Breast epithelium (tissue), 4 donors: ENCODE data around the gene NANOS1. TPM values are rescaled to one million over a fixed set of nuclear protein-coding genes. Genes with fewer than 3 reads are reported as not detected.

Experiments
- DNase-seq, 2 donors: peaks; one replicate each; pipeline ENCODE4 v3.0.0-alpha.2; 2019; ENCODE audit warnings: low spot score in 2 of 2
- H3K27ac ChIP-seq, 2 donors: fragments of 200-600 bp; sonication (generic) in 1 of 2; one replicate each; pipeline ENCODE4 v1.5.1; 2016 to 2019; ENCODE audit warnings: mild to moderate bottlenecking in 1 of 2
- H3K27me3 ChIP-seq, 2 donors: fragments of 200-600 bp; sonication (generic) in 1 of 2; one replicate each; pipeline versions ENCODE4 v1.5.1 to v1.6.0; 2017 to 2019; ENCODE audit warnings: control low read depth in 1 of 2, mild to moderate bottlenecking in 1 of 2
- H3K36me3 ChIP-seq: fragments of 200-600 bp; one replicate; pipeline ENCODE4 v1.5.1; 2019
- H3K4me1 ChIP-seq, 2 donors: fragments of 200-600 bp; sonication (generic); one replicate each; pipeline ENCODE4 v1.5.1; 2016 to 2019; ENCODE audit warnings: control low read depth in 1 of 2
- H3K4me3 ChIP-seq, 3 donors: fragments of 200-600 bp; sonication (generic); 1 replicate in 2 of 3; 2 replicates in 1 of 3; pipeline ENCODE4 v1.5.1; 2016 to 2019; ENCODE audit warnings: mild to moderate bottlenecking in 3 of 3, moderate library complexity in 2 of 3
- H3K9me3 ChIP-seq, 2 donors: fragments of 200-600 bp; sonication (generic) in 1 of 2; one replicate each; pipeline ENCODE4 v1.5.1; 2016 to 2019; ENCODE audit warnings: control low read depth in 1 of 2
- POLR2A ChIP-seq: fragments of 450-650 bp; IDR thresholded peaks from one replicate; pipeline ENCODE4 v1.6.1; 2016; ENCODE audit warnings: antibody characterized with exemption, mild to moderate bottlenecking, moderate library complexity
- POLR2AphosphoS5 ChIP-seq, 3 donors: sonication (generic); formaldehyde crosslinking; IDR thresholded peaks; one replicate each; pipeline ENCODE4 v1.6.1; 2017; ENCODE audit warnings: antibody characterized with exemption in 3 of 3
- intact Hi-C: fragments of 100-400 bp; cut with DNase I; formaldehyde crosslinking; loops from one replicate; pipeline ENCODE4 v1.15.1; 2023; ENCODE audit warnings: low total_unique reads
- total RNA-seq, 3 donors: library from RNA; depleted of rRNA; stranded (reverse); fragments of >200 nt; gene quantifications; one replicate each; pipeline ENCODE4 v1.1.0, GENCODE V29; 2016
- TF ChIP-seq, protein P1 (sequence below), 3 donors: fragments of 450-650 bp; IDR thresholded peaks; one replicate each; pipeline ENCODE4 v1.5.1; 2016 to 2017; ENCODE audit warnings: antibody characterized with exemption in 3 of 3, mild to moderate bottlenecking in 3 of 3, moderate library complexity in 3 of 3

Gene NANOS1
- total RNA-seq, 3 donors from 2014 or later = 2.9 to 6.4 (median 3.7) TPM

GRCh38 chr10:119045561-119045960 is 16.0 kb downstream of the NANOS1 start:
- no peak overlapping the region for H3K27ac ChIP-seq
- DNase-seq = no peak
- no peak overlapping the region for H3K4me3 ChIP-seq
- intact Hi-C loops = no loop called here
- H3K4me1 ChIP-seq = no peaks in the 10 kb centered on the region
- no peaks in the 10 kb centered on the region for H3K9me3 ChIP-seq
- TF ChIP-seq POLR2AphosphoS5 (IDR thresholded peaks at IDR 0.05) (no peak), POLR2A (no peak)
- TF ChIP-seq, protein P1, sequence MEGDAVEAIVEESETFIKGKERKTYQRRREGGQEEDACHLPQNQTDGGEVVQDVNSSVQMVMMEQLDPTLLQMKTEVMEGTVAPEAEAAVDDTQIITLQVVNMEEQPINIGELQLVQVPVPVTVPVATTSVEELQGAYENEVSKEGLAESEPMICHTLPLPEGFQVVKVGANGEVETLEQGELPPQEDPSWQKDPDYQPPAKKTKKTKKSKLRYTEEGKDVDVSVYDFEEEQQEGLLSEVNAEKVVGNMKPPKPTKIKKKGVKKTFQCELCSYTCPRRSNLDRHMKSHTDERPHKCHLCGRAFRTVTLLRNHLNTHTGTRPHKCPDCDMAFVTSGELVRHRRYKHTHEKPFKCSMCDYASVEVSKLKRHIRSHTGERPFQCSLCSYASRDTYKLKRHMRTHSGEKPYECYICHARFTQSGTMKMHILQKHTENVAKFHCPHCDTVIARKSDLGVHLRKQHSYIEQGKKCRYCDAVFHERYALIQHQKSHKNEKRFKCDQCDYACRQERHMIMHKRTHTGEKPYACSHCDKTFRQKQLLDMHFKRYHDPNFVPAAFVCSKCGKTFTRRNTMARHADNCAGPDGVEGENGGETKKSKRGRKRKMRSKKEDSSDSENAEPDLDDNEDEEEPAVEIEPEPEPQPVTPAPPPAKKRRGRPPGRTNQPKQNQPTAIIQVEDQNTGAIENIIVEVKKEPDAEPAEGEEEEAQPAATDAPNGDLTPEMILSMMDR (IDR thresholded peaks at IDR 0.05) = no peak
- H3K27me3 ChIP-seq = no peaks in the 10 kb centered on the region
- H3K36me3 ChIP-seq = peaks cover 5% of the 10 kb centered on the region

GRCh38 chr10:119049361-119049760 is 19.8 kb downstream of the NANOS1 start:
- no peak for DNase-seq
- H3K36me3 ChIP-seq = peaks cover 5% of the 10 kb centered on the region
- no peak overlapping the region for H3K27ac ChIP-seq
- H3K4me3 ChIP-seq = no peak overlapping the region
- no peaks in the 10 kb centered on the region for H3K9me3 ChIP-seq
- H3K27me3 ChIP-seq = no peaks in the 10 kb centered on the region
- TF ChIP-seq, protein P1 (IDR thresholded peaks at IDR 0.05) = no peak
- TF ChIP-seq POLR2A (no peak), POLR2AphosphoS5 (IDR thresholded peaks at IDR 0.05) (no peak)
- no peaks in the 10 kb centered on the region for H3K4me1 ChIP-seq
- intact Hi-C loops = no loop called here

- intact Hi-C loops = no loop called here
- H3K4me3 ChIP-seq = no peak overlapping the region
- H3K9me3 ChIP-seq = no peaks in the 10 kb centered on the region
- peaks cover 5% of the 10 kb centered on the region for H3K36me3 ChIP-seq
- TF ChIP-seq POLR2A (no peak), POLR2AphosphoS5 (IDR thresholded peaks at IDR 0.05) (no peak)
- TF ChIP-seq, protein P1 (IDR thresholded peaks at IDR 0.05) = no peak
- H3K27ac ChIP-seq = no peak overlapping the region
- DNase-seq = no peak
- no peaks in the 10 kb centered on the region for H3K4me1 ChIP-seq
- no peaks in the 10 kb centered on the region for H3K27me3 ChIP-seq
These were observed 20.3 kb downstream of the NANOS1 start for GRCh38 chr10:119049777-119050176.

DNA sequence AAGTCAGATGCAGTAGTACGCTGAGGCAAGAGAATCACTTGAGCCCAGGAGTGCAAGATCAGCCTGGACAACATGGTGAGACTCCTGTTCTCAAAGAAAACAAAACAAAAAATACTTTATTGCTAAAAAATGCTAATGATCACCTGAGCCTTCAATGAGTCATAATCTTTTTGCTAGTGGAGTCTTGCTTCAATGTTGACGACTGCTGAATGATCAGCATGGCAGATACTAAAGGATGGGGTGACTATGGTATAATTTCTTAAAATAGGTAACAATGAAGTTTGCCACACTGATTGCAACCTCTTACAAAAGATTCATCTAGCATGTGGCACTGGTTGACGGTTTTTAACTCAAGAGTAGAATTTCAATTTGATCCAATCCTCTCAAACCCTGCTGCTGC is 22.3 kb downstream of the NANOS1 start:
- H3K36me3 ChIP-seq = peaks cover 5% of the 10 kb centered on the region

GRCh38 chr10:119055472-119055871 is 26.0 kb downstream of the NANOS1 start:
- TF ChIP-seq, protein P1 (IDR thresholded peaks at IDR 0.05) = no peak
- TF ChIP-seq POLR2AphosphoS5 (IDR thresholded peaks at IDR 0.05) = no peak
- no peak for TF ChIP-seq POLR2A
- Histone ChIP-seq H3K4me3 (no peak overlapping the region), H3K4me1 (no peaks in the 10 kb centered on the region), H3K27ac (no peak overlapping the region), H3K36me3 (peaks cover 4% of the 10 kb centered on the region), H3K27me3 (no peaks in the 10 kb centered on the region), H3K9me3 (no peaks in the 10 kb centered on the region)
- no peak for DNase-seq
- intact Hi-C loops = no loop called here

More for the DNA sequence above, 22.3 kb downstream of the NANOS1 start:
- Histone ChIP-seq H3K9me3 (no peaks in the 10 kb centered on the region), H3K4me3 (no peak overlapping the region), H3K4me1 (no peaks in the 10 kb centered on the region), H3K27me3 (no peaks in the 10 kb centered on the region), H3K27ac (no peak overlapping the region)
- no peak for DNase-seq
- intact Hi-C loops = no loop called here
- TF ChIP-seq POLR2A (no peak), POLR2AphosphoS5 (IDR thresholded peaks at IDR 0.05) (no peak)
- TF ChIP-seq, protein P1 (IDR thresholded peaks at IDR 0.05) = no peak
